Epithelial cell of alveolus of lung (primary cell): ENCODE results near the gene TMEM182. TPM values are rescaled to one million over a fixed set of nuclear protein-coding genes. Genes with fewer than 3 reads are reported as not detected.

Source experiments
- total RNA-seq: library from RNA; depleted of rRNA; stranded (reverse); fragments of >200 nt; gene quantifications from 2 replicates; pipeline ENCODE4 v1.2.1, GENCODE V29; 2015

Gene TMEM182
- 2.6 and 2.7 TPM in 2 replicates for total RNA-seq

GRCh38 chr2:102761763-102762162 lies at the start of gene TMEM182:
TSS of gene TMEM182 (plus strand) at chr2:102762031. CDS start at chr2:102762218, 187 bp downstream.

Other genes starting within 250 kb of the TMEM182 start
- gene SLC9A2, start 142.5 kb upstream of the TMEM182 start, total RNA-seq = not detected in 2 replicates